ENCODE results near the gene ST6GALNAC3. TPM values are rescaled to one million over a fixed set of nuclear protein-coding genes. Genes with fewer than 3 reads are reported as not detected.

The ST6GALNAC3 gene
- total RNA-seq, 1 donor from 2014 or later, result 0.26 TPM

GRCh38 chr1:76138217-76138616 is 63.7 kb downstream of the ST6GALNAC3 start:
- no peak for DNase-seq (ENCODE audit: low read depth)

GRCh38 chr1:76140227-76140626 is 65.7 kb downstream of the ST6GALNAC3 start:
- Histone ChIP-seq H3K27me3 (ENCODE audit: control insufficient read depth, insufficient read depth, low read length) (no peaks in the 10 kb centered on the region), H3K36me3 (ENCODE audit: control insufficient read depth, insufficient read depth, low read length) (no peaks in the 10 kb centered on the region), H3K4me3 (ENCODE audit: low read depth, low read length) (no peak overlapping the region)
- TF ChIP-seq CTCF (IDR thresholded peaks at IDR 0.05; ENCODE audit: insufficient read depth, low read length, severe bottlenecking), result no peak
- FAIRE-seq (no peak), DNase-seq (ENCODE audit: low read depth) (no peak)

More at GRCh38 chr1:76138217-76138616, 63.7 kb downstream of the ST6GALNAC3 start:
- H3K36me3 ChIP-seq (ENCODE audit: control insufficient read depth, insufficient read depth, low read length), result no peaks in the 10 kb centered on the region
- no peaks in the 10 kb centered on the region for H3K27me3 ChIP-seq (ENCODE audit: control insufficient read depth, insufficient read depth, low read length)
- no peak overlapping the region for H3K4me3 ChIP-seq (ENCODE audit: low read depth, low read length)
- FAIRE-seq, result no peak
- TF ChIP-seq CTCF (IDR thresholded peaks at IDR 0.05; ENCODE audit: insufficient read depth, low read length, severe bottlenecking), result no peak

- Histone ChIP-seq H3K27me3 (ENCODE audit: control insufficient read depth, insufficient read depth, low read length) (no peaks in the 10 kb centered on the region), H3K36me3 (ENCODE audit: control insufficient read depth, insufficient read depth, low read length) (no peaks in the 10 kb centered on the region), H3K4me3 (ENCODE audit: low read depth, low read length) (no peak overlapping the region)
- DNase-seq (ENCODE audit: low read depth) (no peak), FAIRE-seq (peak; percentile 18)
- no peak for TF ChIP-seq CTCF (IDR thresholded peaks at IDR 0.05; ENCODE audit: insufficient read depth, low read length, severe bottlenecking)
Observed at GRCh38 chr1:76141929-76142328, 67.4 kb downstream of the ST6GALNAC3 start.

GRCh38 chr1:76142771-76143540 is 68.4 kb downstream of the ST6GALNAC3 start:
- DNase-seq (ENCODE audit: low read depth) (no peak), FAIRE-seq (no peak)
- no peak for TF ChIP-seq CTCF (IDR thresholded peaks at IDR 0.05; ENCODE audit: insufficient read depth, low read length, severe bottlenecking)
- H3K36me3 ChIP-seq (ENCODE audit: control insufficient read depth, insufficient read depth, low read length), result no peaks in the 10 kb centered on the region
- H3K27me3 ChIP-seq (ENCODE audit: control insufficient read depth, insufficient read depth, low read length), result no peaks in the 10 kb centered on the region
- no peak overlapping the region for H3K4me3 ChIP-seq (ENCODE audit: low read depth, low read length)

- no peaks in the 10 kb centered on the region for H3K36me3 ChIP-seq (ENCODE audit: control insufficient read depth, insufficient read depth, low read length)
- no peak for TF ChIP-seq CTCF (IDR thresholded peaks at IDR 0.05; ENCODE audit: insufficient read depth, low read length, severe bottlenecking)
- H3K4me3 ChIP-seq (ENCODE audit: low read depth, low read length), result no peak overlapping the region
- FAIRE-seq, result no peak
- no peaks in the 10 kb centered on the region for H3K27me3 ChIP-seq (ENCODE audit: control insufficient read depth, insufficient read depth, low read length)
- DNase-seq (ENCODE audit: low read depth), result no peak
Observed at GRCh38 chr1:76144247-76144646, 69.7 kb downstream of the ST6GALNAC3 start.

GRCh38 chr1:76145332-76145731 is 70.8 kb downstream of the ST6GALNAC3 start:
- Histone ChIP-seq H3K27me3 (ENCODE audit: control insufficient read depth, insufficient read depth, low read length) (no peaks in the 10 kb centered on the region), H3K36me3 (ENCODE audit: control insufficient read depth, insufficient read depth, low read length) (no peaks in the 10 kb centered on the region), H3K4me3 (ENCODE audit: low read depth, low read length) (no peak overlapping the region)
- FAIRE-seq, result no peak
- no peak for DNase-seq (ENCODE audit: low read depth)
- no peak for TF ChIP-seq CTCF (IDR thresholded peaks at IDR 0.05; ENCODE audit: insufficient read depth, low read length, severe bottlenecking)

All from bronchial epithelial cell (primary cell).